Skeletal muscle satellite cell (primary cell): Measurements from ENCODE around the gene GINS2. TPM values are rescaled to one million over a fixed set of nuclear protein-coding genes. Genes with fewer than 3 reads are reported as not detected.

ENCODE experiments used
- H3K27me3 ChIP-seq: 2 replicates; pipeline ENCODE4 v1.7.0; 2013; ENCODE audit warnings: low read length; ENCODE audit not compliant: control insufficient read depth, insufficient read depth
- H3K36me3 ChIP-seq: 2 replicates; pipeline ENCODE4 v1.7.0; 2013; ENCODE audit warnings: mild to moderate bottlenecking, control low read depth, low read length; ENCODE audit not compliant: insufficient read depth
- H3K4me1 ChIP-seq: 2 replicates; pipeline ENCODE4 v1.7.0; 2013; ENCODE audit warnings: low read length; ENCODE audit not compliant: control insufficient read depth, insufficient read depth
- H3K4me2 ChIP-seq: 2 replicates; pipeline ENCODE4 v1.7.0; 2013; ENCODE audit warnings: mild to moderate bottlenecking, low read length
- H3K4me3 ChIP-seq: 2 replicates; pipeline ENCODE4 v1.7.0; 2013; ENCODE audit warnings: low read length
- H3K9ac ChIP-seq: 2 replicates; pipeline ENCODE4 v1.7.0; 2013; ENCODE audit warnings: mild to moderate bottlenecking, low read depth, low read length, moderate library complexity
- H3K9me3 ChIP-seq: replicated peaks from 2 replicates; pipeline ENCODE4 v1.7.0; 2013; ENCODE audit warnings: mild to moderate bottlenecking, control low read depth, low read length
- total RNA-seq: library from RNA; depleted of rRNA; stranded (reverse); fragments of >200 nt; gene quantifications from 2 replicates; pipeline ENCODE4 v1.2.3, GENCODE V29; 2012; rRNA removed

The GINS2 gene
- total RNA-seq = 12.2 TPM in 2 replicates

- H3K9me3 ChIP-seq = no peaks in the 10 kb centered on the region
- no peaks in the 10 kb centered on the region for H3K36me3 ChIP-seq
These were observed at the start of gene GINS2 for GRCh38 chr16:85688586-85689284. TSS of gene GINS2 (minus strand) at chr16:85688954. CDS start at chr16:85688898, 56 bp downstream.

GRCh38 chr16:85736921-85737320, 48.2 kb upstream of the GINS2 start:
- Histone ChIP-seq H3K9ac (no peak overlapping the region), H3K4me2 (no peak overlapping the region), H3K4me1 (no peaks in the 10 kb centered on the region), H3K27me3 (no peaks in the 10 kb centered on the region), H3K9me3 (no peaks in the 10 kb centered on the region), H3K4me3 (no peak overlapping the region), H3K36me3 (no peaks in the 10 kb centered on the region)

More at GRCh38 chr16:85688586-85689284, at the start of gene GINS2:
- Histone ChIP-seq H3K4me3 (peak within 1 kb of the TSS; percentile 72), H3K4me2 (peak within 1 kb of the TSS; percentile 94), H3K4me1 (peaks cover 3% of the 10 kb centered on the region), H3K9ac (peak within 1 kb of the TSS; percentile 73), H3K27me3 (peaks cover 4% of the 10 kb centered on the region)

DNA sequence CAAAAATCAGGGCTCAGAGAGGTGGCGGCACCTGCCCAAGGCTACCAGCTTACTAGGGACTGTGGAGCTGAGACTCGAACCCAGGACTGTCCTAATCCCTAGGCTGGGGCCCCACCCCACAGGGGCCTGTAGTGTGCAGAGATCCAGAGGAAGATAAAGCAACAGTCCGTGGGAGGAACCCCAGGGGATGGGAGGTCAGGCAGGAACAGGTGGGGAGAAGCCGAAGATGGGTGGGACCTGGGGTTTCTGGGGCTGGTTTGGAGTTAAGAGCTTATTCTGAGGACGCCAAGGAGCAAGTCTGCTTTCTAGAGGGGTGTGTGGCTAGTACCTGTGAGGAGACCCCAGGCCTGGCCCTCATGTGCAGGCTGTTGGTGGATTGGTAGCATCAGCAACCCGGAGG, 47.2 kb upstream of the GINS2 start:
- Histone ChIP-seq H3K9ac (no peak overlapping the region), H3K36me3 (no peaks in the 10 kb centered on the region), H3K4me2 (no peak overlapping the region), H3K4me1 (no peaks in the 10 kb centered on the region), H3K27me3 (no peaks in the 10 kb centered on the region), H3K4me3 (no peak overlapping the region), H3K9me3 (no peaks in the 10 kb centered on the region)

DNA sequence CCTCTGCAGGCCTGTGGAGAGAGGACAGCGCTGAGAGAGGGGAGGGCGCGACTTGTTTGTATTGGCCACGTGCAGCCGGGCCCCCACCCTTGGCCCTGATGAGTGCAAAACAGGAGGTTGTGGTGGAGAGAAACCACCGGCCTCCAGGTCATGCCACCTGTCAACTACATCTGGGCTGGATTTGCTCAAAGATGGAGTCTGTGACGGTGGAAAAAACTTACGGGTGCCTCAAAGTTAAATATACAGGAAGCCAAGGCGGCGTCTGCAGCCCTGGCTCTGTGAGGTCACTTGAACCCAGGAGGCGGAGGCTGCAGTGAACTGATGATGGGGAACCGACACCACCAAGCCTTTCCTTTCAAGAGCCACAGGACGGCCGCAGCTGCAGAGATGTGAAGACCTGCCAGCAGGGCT, 46.5 kb upstream of the GINS2 start:
- no peaks in the 10 kb centered on the region for H3K27me3 ChIP-seq
- no peaks in the 10 kb centered on the region for H3K36me3 ChIP-seq
- no peak overlapping the region for H3K4me2 ChIP-seq
- no peaks in the 10 kb centered on the region for H3K9me3 ChIP-seq
- no peak overlapping the region for H3K9ac ChIP-seq
- no peak overlapping the region for H3K4me3 ChIP-seq
- H3K4me1 ChIP-seq = no peaks in the 10 kb centered on the region

DNA sequence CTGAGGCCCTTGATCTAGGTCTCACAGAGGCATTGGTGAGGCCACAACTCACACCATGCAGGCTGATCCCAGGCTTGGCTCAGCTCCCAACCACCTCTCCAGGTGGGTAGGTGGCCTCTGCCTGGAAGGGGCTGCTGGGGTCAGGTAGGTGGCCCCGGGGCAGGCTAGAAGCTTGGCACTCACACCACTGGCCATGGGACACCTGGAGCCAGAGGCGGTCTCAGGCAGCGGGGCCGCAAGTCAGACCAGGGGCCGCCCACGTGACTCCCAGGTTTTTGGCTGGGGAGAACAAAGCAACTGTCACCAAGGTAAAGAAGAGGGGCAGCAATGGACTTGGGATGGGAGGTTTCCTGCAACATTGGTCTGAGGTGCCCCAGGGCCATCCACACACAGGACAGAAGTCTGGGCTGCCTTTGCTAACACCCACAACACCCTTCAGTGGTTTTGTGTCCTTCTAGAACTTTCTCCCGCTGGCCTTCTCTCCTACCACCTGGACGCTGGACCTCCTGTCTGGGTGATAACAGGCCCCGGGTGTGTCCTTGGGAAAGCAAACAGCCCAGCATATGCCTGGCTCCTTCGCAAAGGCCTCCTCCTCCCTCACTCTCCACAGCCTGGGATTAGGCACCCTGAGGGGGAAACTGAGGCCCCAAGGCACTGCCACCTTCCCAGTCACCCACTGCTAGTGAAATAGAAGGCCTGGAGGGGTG, 45.7 kb upstream of the GINS2 start:
- Histone ChIP-seq H3K4me3 (no peak overlapping the region), H3K9me3 (no peaks in the 10 kb centered on the region), H3K9ac (no peak overlapping the region), H3K4me2 (no peak overlapping the region), H3K4me1 (peaks cover 5% of the 10 kb centered on the region), H3K27me3 (no peaks in the 10 kb centered on the region), H3K36me3 (no peaks in the 10 kb centered on the region)

- no peaks in the 10 kb centered on the region for H3K36me3 ChIP-seq
These were observed 45.1 kb upstream of the GINS2 start for GRCh38 chr16:85733839-85734170.

GRCh38 chr16:85733155-85733838, 44.5 kb upstream of the GINS2 start:
- Histone ChIP-seq H3K4me3 (no peak overlapping the region), H3K36me3 (no peaks in the 10 kb centered on the region)

More at GRCh38 chr16:85733839-85734170, 45.1 kb upstream of the GINS2 start:
- Histone ChIP-seq H3K4me2 (no peak overlapping the region), H3K9ac (no peak overlapping the region), H3K9me3 (no peaks in the 10 kb centered on the region), H3K4me1 (peaks cover 6% of the 10 kb centered on the region), H3K4me3 (no peak overlapping the region), H3K27me3 (no peaks in the 10 kb centered on the region)

GRCh38 chr16:85731179-85731578, 42.4 kb upstream of the GINS2 start:
- H3K9me3 ChIP-seq = no peaks in the 10 kb centered on the region
- peaks cover 3% of the 10 kb centered on the region for H3K27me3 ChIP-seq
- peaks cover 3% of the 10 kb centered on the region for H3K36me3 ChIP-seq
- no peak overlapping the region for H3K4me2 ChIP-seq
- no peak overlapping the region for H3K4me3 ChIP-seq
- H3K4me1 ChIP-seq = peaks cover 6% of the 10 kb centered on the region
- no peak overlapping the region for H3K9ac ChIP-seq

More at GRCh38 chr16:85733155-85733838, 44.5 kb upstream of the GINS2 start:
- Histone ChIP-seq H3K4me1 (peaks cover 6% of the 10 kb centered on the region), H3K27me3 (no peaks in the 10 kb centered on the region), H3K9me3 (no peaks in the 10 kb centered on the region), H3K4me2 (no peak overlapping the region), H3K9ac (no peak overlapping the region)

DNA sequence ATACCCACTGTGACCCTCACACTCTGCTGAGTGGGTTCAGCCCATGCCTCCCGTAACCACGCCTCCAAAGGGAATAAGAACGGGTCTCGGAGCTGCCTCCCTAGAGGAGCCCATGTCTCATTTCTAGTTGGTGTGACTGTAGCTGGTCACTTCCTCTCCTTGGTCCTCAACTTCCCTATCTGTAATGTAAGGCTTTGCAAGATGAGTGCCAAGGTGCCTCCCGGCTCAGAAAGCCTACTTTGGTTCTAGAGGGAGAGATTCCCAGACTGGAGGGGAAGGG, 41.4 kb upstream of the GINS2 start:
- Histone ChIP-seq H3K4me3 (no peak overlapping the region), H3K9me3 (no peaks in the 10 kb centered on the region), H3K36me3 (peaks cover 4% of the 10 kb centered on the region), H3K27me3 (peaks cover 13% of the 10 kb centered on the region), H3K9ac (no peak overlapping the region), H3K4me1 (peaks cover 6% of the 10 kb centered on the region), H3K4me2 (no peak overlapping the region)

- H3K9me3 ChIP-seq = no peaks in the 10 kb centered on the region
- H3K4me2 ChIP-seq = no peak overlapping the region
- peaks cover 4% of the 10 kb centered on the region for H3K36me3 ChIP-seq
- peaks cover 13% of the 10 kb centered on the region for H3K27me3 ChIP-seq
- H3K9ac ChIP-seq = no peak overlapping the region
- H3K4me3 ChIP-seq = no peak overlapping the region
- peaks cover 6% of the 10 kb centered on the region for H3K4me1 ChIP-seq
These were observed 40.9 kb upstream of the GINS2 start for GRCh38 chr16:85729452-85730185.

DNA sequence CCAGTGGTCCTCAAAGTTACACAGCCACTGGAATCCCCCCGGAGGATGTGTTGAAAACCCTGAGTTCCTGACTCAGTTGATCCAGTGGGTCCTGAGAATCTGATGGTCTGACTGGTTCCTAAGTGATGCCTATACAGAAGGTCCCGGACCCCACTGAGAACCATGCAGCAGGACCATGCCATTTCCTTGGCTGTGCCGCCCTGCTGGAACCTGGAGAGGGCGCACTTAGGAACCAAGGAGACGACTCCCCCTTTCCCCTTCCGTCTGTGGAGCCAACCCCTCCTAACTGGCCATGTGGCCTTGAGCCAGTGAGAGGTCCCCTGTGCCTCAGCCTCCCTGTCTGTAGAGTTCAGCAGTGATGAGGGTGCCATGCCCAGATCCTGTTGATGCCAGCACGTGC, 40.1 kb upstream of the GINS2 start:
- Histone ChIP-seq H3K36me3 (peaks cover 4% of the 10 kb centered on the region), H3K9ac (no peak overlapping the region), H3K9me3 (no peaks in the 10 kb centered on the region), H3K4me3 (no peak overlapping the region), H3K27me3 (peaks cover 13% of the 10 kb centered on the region), H3K4me1 (peaks cover 6% of the 10 kb centered on the region), H3K4me2 (no peak overlapping the region)
